GM18951 (cell line): ENCODE results near the gene SNRPA1.
A peak's percentile ranks its signal among the peaks of the same experiment; 100 is the strongest.

ENCODE experiments used
- POLR2A ChIP-seq: IDR thresholded peaks from 4 replicates; pipeline ENCODE4 v1.6.1; 2011; ENCODE audit warnings: mild to moderate bottlenecking; ENCODE audit not compliant: insufficient read length, insufficient read depth; ENCODE audit errors: extremely low read depth
- in situ Hi-C: fragments of 300-500 bp; cut with MboI; formaldehyde crosslinking; loops from one replicate; pipeline ENCODE4 v1.12.0; 2022; ENCODE audit warnings: low sequenced_read_pairs, mixed read lengths, inconsistent platforms; ENCODE audit not compliant: unreplicated experiment

The SNRPA1 gene

DNA sequence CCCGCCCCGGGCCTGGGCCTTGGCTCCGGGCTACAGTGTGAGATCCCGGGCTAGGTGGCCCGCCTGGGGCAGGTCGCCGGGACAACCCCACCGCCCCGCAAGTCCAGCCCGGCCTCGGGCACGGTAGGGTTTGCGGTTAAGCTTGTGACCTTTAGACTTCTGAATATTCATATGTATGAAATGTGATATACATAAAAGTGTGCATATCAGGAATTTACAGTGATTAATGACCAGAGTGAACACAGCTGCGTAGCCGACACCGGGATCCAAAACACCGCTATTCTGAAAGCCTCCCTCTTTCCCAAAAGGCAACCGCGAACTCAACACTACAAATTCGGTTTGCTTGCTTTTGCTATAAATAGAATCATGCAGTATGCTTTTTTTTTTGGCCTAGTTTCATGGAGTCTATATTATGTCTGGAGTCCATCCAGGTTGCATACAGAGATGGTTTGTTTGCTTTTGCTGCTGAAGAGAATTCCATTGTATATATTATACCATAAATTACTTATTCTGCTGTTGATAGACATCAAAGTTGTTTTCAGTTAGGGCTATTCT, 636 bp upstream of the SNRPA1 start:
- in situ Hi-C loops = no loop called here
- TF ChIP-seq POLR2A = no peak

- TF ChIP-seq POLR2A = no peak
- in situ Hi-C loops = no loop called here
These were observed 1.9 kb downstream of the SNRPA1 start for GRCh38 chr15:101293122-101293521.

GRCh38 chr15:101288905-101289513, 6.0 kb downstream of the SNRPA1 start:
- no peak for TF ChIP-seq POLR2A
- in situ Hi-C loops = loop anchor here (5.0 kb wide), 1 partner anchor 353 kb away; no protein-coding TSS in a partner anchor

DNA sequence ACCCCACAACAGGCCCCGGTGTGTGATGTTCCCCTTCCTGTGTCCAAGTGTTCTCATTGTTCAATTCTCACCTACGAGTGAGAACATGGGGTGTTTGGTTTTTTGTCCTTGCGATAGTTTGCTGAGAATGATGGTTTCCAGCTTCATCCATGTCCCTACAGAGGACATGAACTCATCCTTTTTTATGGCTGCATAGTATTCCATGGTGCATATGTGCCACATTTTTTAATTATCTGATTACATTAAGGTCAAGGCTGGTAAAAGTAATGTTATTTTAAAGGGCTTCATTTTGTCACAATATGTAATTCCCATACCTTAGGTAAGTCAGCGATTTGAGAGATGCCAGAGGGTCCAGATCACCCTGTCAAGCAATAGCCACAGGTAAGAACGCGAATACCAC, 7.7 kb downstream of the SNRPA1 start:
- in situ Hi-C loops = loop anchor here (5.0 kb wide), 1 partner anchor 355 kb away; no protein-coding TSS in a partner anchor

- no peak for TF ChIP-seq POLR2A
These were observed 8.5 kb downstream of the SNRPA1 start for GRCh38 chr15:101286471-101287114.

DNA sequence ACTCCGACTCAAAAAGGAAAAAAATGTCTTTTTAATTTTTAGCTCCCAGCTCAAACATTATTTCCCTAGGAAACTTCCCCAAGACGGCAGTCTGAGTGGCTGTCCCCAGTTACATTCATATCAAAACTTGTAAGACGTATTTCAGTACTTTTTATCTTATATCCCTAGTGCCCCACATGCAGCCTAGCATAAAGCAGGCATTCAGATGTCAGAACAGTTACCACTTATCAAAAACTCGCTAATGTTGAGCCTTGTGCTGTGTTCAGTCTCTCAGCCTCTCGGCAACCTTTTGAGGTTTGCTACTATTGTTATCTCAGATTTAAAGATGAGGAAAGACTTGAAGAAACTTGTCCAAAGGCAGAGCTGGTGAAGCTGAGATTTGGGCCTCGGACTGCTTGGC, 11.1 kb downstream of the SNRPA1 start:
- in situ Hi-C loops = no loop called here
- no peak for TF ChIP-seq POLR2A

More at GRCh38 chr15:101286471-101287114, 8.5 kb downstream of the SNRPA1 start:
- in situ Hi-C loops = loop anchor here (5.0 kb wide), 1 partner anchor 356 kb away; no protein-coding TSS in a partner anchor

DNA sequence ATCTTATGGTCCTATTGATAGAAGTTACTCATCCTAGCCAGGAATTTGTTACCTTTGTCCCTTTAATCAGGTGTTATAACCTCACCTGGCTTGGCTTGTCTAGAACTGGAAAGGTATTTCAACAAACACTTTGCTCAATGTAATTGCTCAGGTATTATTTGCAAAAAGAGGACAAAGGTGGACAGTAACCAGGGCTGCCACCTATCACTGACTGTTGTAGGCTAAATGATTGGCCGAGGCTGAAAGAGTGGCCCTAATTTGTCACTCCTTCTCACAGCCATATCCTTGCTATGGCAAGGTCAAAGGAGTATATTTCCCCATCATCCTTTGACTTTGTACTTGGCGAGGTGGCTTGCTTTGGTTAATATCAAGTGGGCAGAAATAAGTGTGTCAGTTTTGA, 15.0 kb downstream of the SNRPA1 start:
- TF ChIP-seq POLR2A = no peak
- in situ Hi-C loops = no loop called here

- no peak for TF ChIP-seq POLR2A
- in situ Hi-C loops = no loop called here
These were observed 17.0 kb downstream of the SNRPA1 start for GRCh38 chr15:101277943-101278564.

- TF ChIP-seq POLR2A = peak; percentile 75
- in situ Hi-C loops = no loop called here
These were observed 17.8 kb downstream of the SNRPA1 start, which contains the start of gene SELENOS for GRCh38 chr15:101277038-101277822. TSS of gene SELENOS (minus strand) at chr15:101277485. CDS start at chr15:101277417, 68 bp downstream.

GRCh38 chr15:101276501-101277037, 18.5 kb downstream of the SNRPA1 start:
- TF ChIP-seq POLR2A = no peak
- in situ Hi-C loops = no loop called here

DNA sequence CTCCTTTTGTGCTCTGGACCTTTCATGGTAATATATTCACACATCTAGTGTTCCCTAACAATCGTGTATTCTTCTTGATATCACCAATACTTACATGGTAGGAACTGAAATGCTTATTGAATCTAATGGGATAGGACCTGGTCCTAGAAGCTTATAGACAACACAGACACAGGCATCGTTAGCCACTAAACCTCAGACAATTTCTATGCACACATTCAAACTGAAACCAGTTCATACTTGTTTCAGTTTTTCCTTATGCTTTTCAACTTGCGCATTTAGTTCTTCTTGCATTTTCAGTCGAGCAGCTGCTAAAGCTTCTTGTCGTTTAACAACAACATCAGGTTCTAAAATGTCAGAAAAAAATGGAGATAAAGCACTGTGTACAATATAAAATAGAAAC, 20.0 kb downstream of the SNRPA1 start:
- in situ Hi-C loops = no loop called here
- TF ChIP-seq POLR2A = no peak

DNA sequence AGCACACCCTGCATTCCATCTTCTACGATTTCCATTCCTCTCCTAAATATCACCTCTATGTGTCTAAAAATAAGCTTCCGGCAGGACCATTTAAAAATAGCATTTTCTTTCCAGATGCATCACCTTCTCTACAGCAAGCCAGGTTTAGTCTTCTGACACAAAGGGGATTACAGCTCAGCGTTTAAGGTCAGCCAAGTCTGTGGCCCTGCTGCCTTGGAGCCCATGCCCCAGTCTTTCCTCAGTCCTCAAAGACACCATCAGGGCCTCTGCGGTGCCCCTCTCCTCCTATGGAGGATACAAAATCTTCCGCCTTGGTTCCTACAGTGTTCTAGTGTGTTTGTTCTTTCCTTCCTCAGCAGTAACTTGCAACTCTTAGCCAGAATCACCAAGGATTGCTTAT, 21.5 kb downstream of the SNRPA1 start:
- in situ Hi-C loops = loop anchor here (25.0 kb wide), 2 partner anchors 361 to 661 kb away; partner anchors contain the start of genes ASB7, LINS1 and LRRK1
- TF ChIP-seq POLR2A = no peak
